Measurements from ENCODE around the gene NT5DC3.

- TF ChIP-seq CTCF (IDR thresholded peaks at IDR 0.05) (no peak), POLR2A (IDR thresholded peaks at IDR 0.05) (no peak), EP300 (IDR thresholded peaks at IDR 0.05) (no peak)
These were observed 75.7 kb downstream of the NT5DC3 start for GRCh38 chr12:103765322-103765721.

Measured in tibial nerve (tissue), 4 donors.